ENCODE results near the gene MISP. TPM values are rescaled to one million over a fixed set of nuclear protein-coding genes. Genes with fewer than 3 reads are reported as not detected.

MISP gene
- total and polyA plus RNA-seq, 2 of the 4 experiments (the other 2 are of a cell fraction): not detected

GRCh38 chr19:778910-779653, 28.2 kb downstream of the MISP start:
- peaks cover 19% of the 10 kb centered on the region for H3K4me1 ChIP-seq (ENCODE audit: control insufficient read depth, insufficient read depth, low read length)
- H4K20me1 ChIP-seq (ENCODE audit: insufficient read depth, low read length): peaks cover 3% of the 10 kb centered on the region; the same call in 1 of the 2 replicates
- H4K5ac ChIP-seq (ENCODE audit: low read depth, low read length): peak overlapping the region; percentile 66
- peaks cover 2 to 31% of the 10 kb centered on the region in 2 experiments; a peak in 2 of 4 replicates for H3K79me1 ChIP-seq (ENCODE audit: low read depth in 1 of 2, low read length in 2 of 2)
- peak overlapping the region; percentile 88 for H2BK5ac ChIP-seq (ENCODE audit: low read depth, low read length, poor library complexity, severe bottlenecking)
- H3K36me3 ChIP-seq (ENCODE audit: control insufficient read depth, insufficient read depth, low read length): no peaks in the 10 kb centered on the region
- peak overlapping the region; percentile 49 for H3K18ac ChIP-seq (ENCODE audit: low read depth, low read length)
- peak overlapping the region; percentile 92 for H4K91ac ChIP-seq (ENCODE audit: insufficient read depth, low read depth, low read length)
- H2AK5ac ChIP-seq (ENCODE audit: low read depth, low read length): peak overlapping the region; percentile 100
- H3K27me3 ChIP-seq (ENCODE audit: control insufficient read depth, insufficient read depth, low read length): no peaks in the 10 kb centered on the region
- peak overlapping the region; percentile 59; the same call in 1 of the 2 replicates for H3K23ac ChIP-seq (ENCODE audit: low read depth, low read length)
- H3K9ac ChIP-seq (ENCODE audit: low read depth, low read length): peak overlapping the region; percentile 29
- no peaks in the 10 kb centered on the region for H3K9me3 ChIP-seq (ENCODE audit: control insufficient read depth, insufficient read depth, low read length)
- H2AFZ ChIP-seq (replicated peaks; ENCODE audit: low read length, poor library complexity): peak overlapping the region; percentile 89
- peak overlapping the region; percentile 98 for H2AK9ac ChIP-seq (replicated peaks; ENCODE audit: low read depth, low read length, poor library complexity)
- peak overlapping the region; percentile 92 for H2BK20ac ChIP-seq (ENCODE audit: low read depth, low read length)
- WGBS, 2 experiments (ENCODE audit: extremely low coverage in 2 of 2, insufficient read length in 1 of 2): 68% methylated on average over 27 of the region's 36 CpGs; no CpG with 5 or more reads in 1 of the 2 experiments
- ChIA-PET CTCF (no interaction called here), POLR2A (ENCODE audit: unreplicated experiment) (no interaction called here)
- peak overlapping the region; percentile 89 to 91 for H4K8ac ChIP-seq (ENCODE audit: low read depth in 2 of 2, low read length in 2 of 2)
- peak overlapping the region; percentile 98 for H2BK120ac ChIP-seq (ENCODE audit: low read depth, low read length)
- peak overlapping the region; percentile 99 for H3K4ac ChIP-seq (ENCODE audit: low read depth, low read length)
- BruUV-seq (replicated peaks): no TSS peak
- H3K4me2 ChIP-seq (ENCODE audit: low read depth, low read length): no peak overlapping the region
- DNase-seq (peak; percentile 94), ATAC-seq (ENCODE audit: low read depth) (peak; percentile 85)
- peak overlapping the region; percentile 32 for H3K56ac ChIP-seq (ENCODE audit: extremely low read depth, insufficient read depth, low read length)
- intact Hi-C loops (cut with micrococcal nuclease): loop anchor here (5.0 kb wide), 1 partner anchor 203 kb away; the partner anchor contains the start of gene WDR18
- H3K4me3 ChIP-seq (ENCODE audit: insufficient read depth, low read depth, low read length): no peak overlapping the region
- in situ Hi-C loops (cut with MboI; ENCODE audit: low sequenced_read_pairs): loop anchor here (5.0 kb wide), 1 partner anchor 143 kb away; no protein-coding TSS in a partner anchor
- peak overlapping the region; percentile 82 for H3K14ac ChIP-seq (replicated peaks; ENCODE audit: low read depth, low read length)
- peak overlapping the region; percentile 95; the same call in 2 of the 3 replicates for H2BK15ac ChIP-seq (ENCODE audit: low read depth, low read length)
- H3K27ac ChIP-seq (ENCODE audit: insufficient read depth, low read length): peak overlapping the region; percentile 83
- dilution Hi-C loops (cut with HindIII; ENCODE audit: low sequenced_read_pairs, unreplicated experiment): no loop called here
- H3K9me1 ChIP-seq (ENCODE audit: insufficient read depth, low read length): peaks cover 15% of the 10 kb centered on the region
- TF ChIP-seq CTCF (conservative IDR thresholded peaks at IDR 0.05; ENCODE audit: low read depth, low read length): no peak
- TF ChIP-seq ELK1 (IDR thresholded peaks at IDR 0.05; ENCODE audit: borderline replicate concordance, low read depth, low read length): no peak
- no peak for TF ChIP-seq MAZ (IDR thresholded peaks at IDR 0.05; ENCODE audit: borderline replicate concordance, low read depth, low read length)
- TF ChIP-seq MAFK (IDR thresholded peaks at IDR 0.05; ENCODE audit: low read depth, low read length): no peak
- TF ChIP-seq RCOR1 (IDR thresholded peaks at IDR 0.05; ENCODE audit: insufficient replicate concordance, low read length): no peak
- no peak for TF ChIP-seq POLR2A (IDR thresholded peaks at IDR 0.05; ENCODE audit: low read depth, low read length)
- TF ChIP-seq MXI1 (IDR thresholded peaks at IDR 0.05; ENCODE audit: borderline replicate concordance, low read depth, low read length): peak; percentile 85
- TF ChIP-seq RFX5 (IDR thresholded peaks at IDR 0.05; ENCODE audit: low read depth, low read length): no peak
- no peak for TF ChIP-seq FOS (IDR thresholded peaks at IDR 0.05; ENCODE audit: low read depth, low read length)
- TF ChIP-seq CEBPB (IDR thresholded peaks at IDR 0.05; ENCODE audit: low read depth, low read length): peak; percentile 98
- TF ChIP-seq SMC3 (IDR thresholded peaks at IDR 0.05; ENCODE audit: low read depth, low read length): no peak
- TF ChIP-seq BHLHE40 (IDR thresholded peaks at IDR 0.05; ENCODE audit: low read depth, low read length): peak; percentile 23; the same call in 1 of the 2 replicates
- TF ChIP-seq RAD21 (IDR thresholded peaks at IDR 0.05; ENCODE audit: low read length): no peak
- no peak for TF ChIP-seq NFE2L2 (IDR thresholded peaks at IDR 0.05; ENCODE audit: low read depth, low read length)
- TF ChIP-seq CHD1 (IDR thresholded peaks at IDR 0.05; ENCODE audit: low read depth, low read length): no peak
